Measurements from ENCODE around the gene PGD. TPM values are rescaled to one million over a fixed set of nuclear protein-coding genes. Genes with fewer than 3 reads are reported as not detected.

The PGD gene
- total and polyA plus RNA-seq, 2 of the 13 experiments (the other 11 are each of a cell fraction or from before 2014, with no cell fraction given): 64.8 to 210 TPM

DNA sequence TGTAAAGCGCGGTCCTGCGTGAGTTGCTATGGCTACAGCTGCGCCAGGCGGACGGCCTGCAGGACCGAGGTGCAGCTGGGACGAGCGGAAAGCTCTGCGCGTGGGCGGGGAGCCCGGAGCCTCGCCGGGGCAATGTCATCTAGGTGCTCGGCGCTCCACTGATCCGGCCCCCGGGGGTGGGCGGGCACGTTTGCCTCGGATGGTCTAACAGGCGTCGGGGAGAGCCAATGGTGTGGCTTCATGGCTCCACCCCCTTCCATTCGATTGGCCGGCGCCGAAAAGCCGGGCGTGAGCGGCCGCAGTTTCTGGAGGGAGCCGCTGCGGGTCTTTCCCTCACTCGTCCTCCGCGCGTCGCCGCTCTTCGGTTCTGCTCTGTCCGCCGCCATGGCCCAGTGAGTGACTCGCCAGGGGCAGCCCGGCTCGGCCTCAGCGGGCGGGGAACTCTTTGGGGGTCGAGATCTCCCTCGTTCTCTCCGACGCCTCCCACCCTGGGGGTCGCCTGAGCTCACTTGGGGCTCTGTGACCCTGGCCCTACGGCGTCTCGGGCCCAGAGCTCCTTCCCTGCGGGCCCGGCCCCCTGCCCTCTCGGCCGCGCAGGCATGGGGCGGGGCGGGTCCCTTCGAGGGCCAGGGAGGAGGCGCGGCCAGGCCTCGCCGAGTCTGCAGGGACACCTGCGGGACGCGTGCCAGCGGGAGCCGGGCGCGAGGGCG lies at the start of gene PGD (continued):
- TF ChIP-seq PCBP2 (optimal IDR thresholded peaks at IDR 0.05; ENCODE audit: low read depth, low read length, poor library complexity, severe bottlenecking): no peak
- TF ChIP-seq, protein P1, sequence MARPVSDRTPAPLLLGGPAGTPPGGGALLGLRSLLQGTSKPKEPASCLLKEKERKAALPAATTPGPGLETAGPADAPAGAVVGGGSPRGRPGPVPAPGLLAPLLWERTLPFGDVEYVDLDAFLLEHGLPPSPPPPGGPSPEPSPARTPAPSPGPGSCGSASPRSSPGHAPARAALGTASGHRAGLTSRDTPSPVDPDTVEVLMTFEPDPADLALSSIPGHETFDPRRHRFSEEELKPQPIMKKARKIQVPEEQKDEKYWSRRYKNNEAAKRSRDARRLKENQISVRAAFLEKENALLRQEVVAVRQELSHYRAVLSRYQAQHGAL (CRISPR knock-in tag; IDR thresholded peaks at IDR 0.05; ENCODE audit: not compliant biosample characterization): no peak
- TF ChIP-seq, protein P2, sequence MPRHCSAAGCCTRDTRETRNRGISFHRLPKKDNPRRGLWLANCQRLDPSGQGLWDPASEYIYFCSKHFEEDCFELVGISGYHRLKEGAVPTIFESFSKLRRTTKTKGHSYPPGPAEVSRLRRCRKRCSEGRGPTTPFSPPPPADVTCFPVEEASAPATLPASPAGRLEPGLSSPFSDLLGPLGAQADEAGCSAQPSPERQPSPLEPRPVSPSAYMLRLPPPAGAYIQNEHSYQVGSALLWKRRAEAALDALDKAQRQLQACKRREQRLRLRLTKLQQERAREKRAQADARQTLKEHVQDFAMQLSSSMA (CRISPR knock-in tag; IDR thresholded peaks at IDR 0.05): no peak; the same call in 1 of the 2 replicates
- peak; percentile 58 for TF ChIP-seq SOX5 (CRISPR knock-in tag; IDR thresholded peaks at IDR 0.05; ENCODE audit: borderline replicate concordance)
- TF ChIP-seq ZGPAT (CRISPR knock-in tag; IDR thresholded peaks at IDR 0.05): peak; percentile 98
- no peak for TF ChIP-seq DNMT1 (CRISPR knock-in tag; IDR thresholded peaks at IDR 0.05)
- no peak; the same call in none of the 2 replicates for TF ChIP-seq ZNF589 (CRISPR knock-in tag; conservative IDR thresholded peaks at IDR 0.05)
- no peak; the same call in 1 of the 2 replicates for TF ChIP-seq DR1 (CRISPR knock-in tag; IDR thresholded peaks at IDR 0.05)
- peak; percentile 69; the same call in 1 of the 2 replicates for TF ChIP-seq ZMYM3 (CRISPR knock-in tag; IDR thresholded peaks at IDR 0.05)
- no peak; the same call in 1 of the 2 replicates for TF ChIP-seq ZNF205 (CRISPR knock-in tag; IDR thresholded peaks at IDR 0.05)
- TF ChIP-seq MIER2 (CRISPR knock-in tag; IDR thresholded peaks at IDR 0.05): peak; percentile 62; the same call in 1 of the 2 replicates
- no peak for TF ChIP-seq ZBTB8A (CRISPR knock-in tag; IDR thresholded peaks at IDR 0.05; ENCODE audit: borderline replicate concordance, low read depth)
- peak; percentile 82; the same call in 1 of the 2 replicates for TF ChIP-seq ZFP41 (CRISPR knock-in tag; IDR thresholded peaks at IDR 0.05; ENCODE audit: borderline replicate concordance)
- TF ChIP-seq, protein P3, sequence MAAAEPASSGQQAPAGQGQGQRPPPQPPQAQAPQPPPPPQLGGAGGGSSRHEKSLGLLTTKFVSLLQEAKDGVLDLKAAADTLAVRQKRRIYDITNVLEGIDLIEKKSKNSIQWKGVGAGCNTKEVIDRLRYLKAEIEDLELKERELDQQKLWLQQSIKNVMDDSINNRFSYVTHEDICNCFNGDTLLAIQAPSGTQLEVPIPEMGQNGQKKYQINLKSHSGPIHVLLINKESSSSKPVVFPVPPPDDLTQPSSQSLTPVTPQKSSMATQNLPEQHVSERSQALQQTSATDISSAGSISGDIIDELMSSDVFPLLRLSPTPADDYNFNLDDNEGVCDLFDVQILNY (CRISPR knock-in tag; conservative IDR thresholded peaks at IDR 0.05): no peak
- no peak for TF ChIP-seq ZBTB37 (CRISPR knock-in tag; IDR thresholded peaks at IDR 0.05)
- peak; percentile 89 for TF ChIP-seq CAMTA2 (CRISPR knock-in tag; IDR thresholded peaks at IDR 0.05; ENCODE audit: borderline replicate concordance)
- peak; percentile 75 for TF ChIP-seq CREB1 (IDR thresholded peaks at IDR 0.05)
- peak; percentile 82 for TF ChIP-seq CREB1 (CRISPR knock-in tag; IDR thresholded peaks at IDR 0.05)
- peak; percentile 61 for TF ChIP-seq HOXA3 (CRISPR knock-in tag; IDR thresholded peaks at IDR 0.05)
- peak; percentile 12 for TF ChIP-seq SRSF1 (optimal IDR thresholded peaks at IDR 0.05; ENCODE audit: low read depth, low read length)
- no peak for TF ChIP-seq BRCA1 (CRISPR knock-in tag; IDR thresholded peaks at IDR 0.05)
- TF ChIP-seq, protein P4, sequence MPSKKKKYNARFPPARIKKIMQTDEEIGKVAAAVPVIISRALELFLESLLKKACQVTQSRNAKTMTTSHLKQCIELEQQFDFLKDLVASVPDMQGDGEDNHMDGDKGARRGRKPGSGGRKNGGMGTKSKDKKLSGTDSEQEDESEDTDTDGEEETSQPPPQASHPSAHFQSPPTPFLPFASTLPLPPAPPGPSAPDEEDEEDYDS (CRISPR knock-in tag; IDR thresholded peaks at IDR 0.05): peak; percentile 80
- peak; percentile 96 for TF ChIP-seq ZFY (CRISPR knock-in tag; IDR thresholded peaks at IDR 0.05)
- TF ChIP-seq U2AF2 (IDR thresholded peaks at IDR 0.05; ENCODE audit: low read depth, low read length): peak; percentile 88; the same call in 1 of the 2 replicates
- no peak for TF ChIP-seq SSRP1 (CRISPR knock-in tag; IDR thresholded peaks at IDR 0.05)
- TF ChIP-seq ZKSCAN1 (IDR thresholded peaks at IDR 0.05; ENCODE audit: low read length): no peak
